H9 (cell line): ENCODE data around the gene MFSD2B. TPM values are rescaled to one million over a fixed set of nuclear protein-coding genes. Genes with fewer than 3 reads are reported as not detected.
"Not testable (repeated sequence)": the region's sequence is repeated elsewhere in the genome, so short reads cannot be mapped to it uniquely, and the experiment has no call there.

ENCODE experiments used
- DNase-seq: peaks from one replicate; pipeline ENCODE4 v3.0.0-alpha.2; 2017
- H2AFZ ChIP-seq: one replicate; pipeline ENCODE4 v1.6.1; 2013; ENCODE audit warnings: mild to moderate bottlenecking, low read length, control low read depth, moderate library complexity
- H2AK5ac ChIP-seq: 2 replicates; pipeline ENCODE4 v1.6.1; 2013; ENCODE audit warnings: low read length, control low read depth, mixed read lengths; ENCODE audit not compliant: insufficient read length
- H2BK120ac ChIP-seq: one replicate; pipeline ENCODE4 v1.6.1; 2013; ENCODE audit warnings: low read depth, mild to moderate bottlenecking, low read length, control low read depth, inconsistent platforms; ENCODE audit not compliant: poor library complexity, severe bottlenecking
- H2BK12ac ChIP-seq: 2 replicates; pipeline ENCODE4 v1.6.1; 2013; ENCODE audit warnings: low read length, control low read depth, mixed read lengths, low read depth; ENCODE audit not compliant: insufficient read length
- H2BK15ac ChIP-seq: 2 replicates; pipeline ENCODE4 v1.6.1; 2013; ENCODE audit warnings: low read depth, low read length, control low read depth
- H2BK20ac ChIP-seq: one replicate; pipeline ENCODE4 v1.6.1; 2013; ENCODE audit warnings: low read depth, mild to moderate bottlenecking, low read length, control low read depth, inconsistent platforms; ENCODE audit not compliant: poor library complexity, severe bottlenecking
- H2BK5ac ChIP-seq: 2 replicates; pipeline ENCODE4 v1.6.1; 2013; ENCODE audit warnings: low read length, control low read depth, mixed read lengths; ENCODE audit not compliant: insufficient read length
- H3K14ac ChIP-seq: 2 replicates; pipeline ENCODE4 v1.6.1; 2013; ENCODE audit warnings: low read length, control low read depth; ENCODE audit not compliant: insufficient read depth
- H3K18ac ChIP-seq: 2 replicates; pipeline ENCODE4 v1.6.1; 2013; ENCODE audit warnings: low read depth, mild to moderate bottlenecking, mixed read lengths, low read length, control low read depth; ENCODE audit not compliant: insufficient read length
- H3K23ac ChIP-seq: 2 replicates; pipeline ENCODE4 v1.6.1; 2013; ENCODE audit warnings: low read length, control low read depth, mixed read lengths, low read depth; ENCODE audit not compliant: insufficient read length
- H3K23me2 ChIP-seq: 2 replicates; pipeline ENCODE4 v1.6.1; 2013; ENCODE audit warnings: low read depth, mild to moderate bottlenecking, mixed read lengths, low read length, control low read depth; ENCODE audit not compliant: insufficient read length, poor library complexity, severe bottlenecking
- H3K27ac ChIP-seq: 2 replicates; pipeline ENCODE4 v1.5.1; 2013; ENCODE audit warnings: low read length, control low read depth, mixed read lengths, low read depth; ENCODE audit not compliant: insufficient read length
- H3K27me3 ChIP-seq: 2 replicates; pipeline ENCODE4 v1.6.1; 2013; ENCODE audit warnings: low read length, control low read depth, inconsistent platforms; ENCODE audit not compliant: insufficient read depth
- H3K4ac ChIP-seq: 2 replicates; pipeline ENCODE4 v1.6.1; 2013; ENCODE audit warnings: low read depth, mild to moderate bottlenecking, control low read depth, inconsistent platforms, low read length, moderate library complexity
- H3K4me1 ChIP-seq: 2 replicates; pipeline ENCODE4 v1.6.1; 2013; ENCODE audit warnings: low read length, control low read depth, inconsistent platforms; ENCODE audit not compliant: insufficient read depth
- H3K4me2 ChIP-seq: 2 replicates; pipeline ENCODE4 v1.6.1; 2013; ENCODE audit warnings: low read length, control low read depth, mixed read lengths; ENCODE audit not compliant: insufficient read length, insufficient read depth
- H3K56ac ChIP-seq: 2 replicates; pipeline ENCODE4 v1.6.1; 2013; ENCODE audit warnings: low read depth, mild to moderate bottlenecking, mixed read lengths, low read length, control low read depth; ENCODE audit not compliant: insufficient read length
- H3K79me1 ChIP-seq: 2 replicates; pipeline ENCODE4 v1.6.1; 2013; ENCODE audit warnings: low read depth, mild to moderate bottlenecking, moderate library complexity, low read length, control low read depth, inconsistent platforms; ENCODE audit not compliant: insufficient read depth, poor library complexity, severe bottlenecking
- H3K79me2 ChIP-seq: 2 replicates; pipeline ENCODE4 v1.6.1; 2013; ENCODE audit warnings: low read length, control low read depth, inconsistent platforms; ENCODE audit not compliant: insufficient read depth
- H3K9ac ChIP-seq: 2 replicates; pipeline ENCODE4 v1.6.1; 2013; ENCODE audit warnings: low read length, control low read depth, mixed read lengths; ENCODE audit not compliant: insufficient read length; ENCODE audit errors: extremely low read depth
- H3K9me3 ChIP-seq: one replicate; pipeline ENCODE4 v1.6.1; 2013; ENCODE audit warnings: low read depth, low read length, inconsistent platforms; ENCODE audit not compliant: control insufficient read depth
- H3T11ph ChIP-seq: one replicate; pipeline ENCODE4 v1.6.1; 2013; ENCODE audit warnings: mild to moderate bottlenecking, low read length, control low read depth, inconsistent platforms
- H4K20me1 ChIP-seq: one replicate; pipeline ENCODE4 v1.6.1; 2013; ENCODE audit not compliant: control insufficient read depth, insufficient read length, insufficient read depth
- H4K5ac ChIP-seq: 2 replicates; pipeline ENCODE4 v1.6.1; 2013; ENCODE audit warnings: low read depth, mild to moderate bottlenecking, mixed read lengths, low read length, control low read depth; ENCODE audit not compliant: insufficient read length
- H4K8ac ChIP-seq: replicated peaks from 2 replicates; pipeline ENCODE4 v1.6.1; 2013; ENCODE audit warnings: low read length, control low read depth, mixed read lengths, low read depth; ENCODE audit not compliant: insufficient read length
- H4K91ac ChIP-seq: 2 replicates; pipeline ENCODE4 v1.6.1; 2013; ENCODE audit warnings: low read depth, mild to moderate bottlenecking, moderate library complexity, mixed read lengths, low read length, control low read depth; ENCODE audit not compliant: insufficient read length
- H3K27ac Mint-ChIP-seq, 3 experiments: 2 replicates in 2 of 3; 3 replicates in 1 of 3; pipeline ENCODE4 v1.8.0; 2020 to 2021; ENCODE audit warnings: mixed read lengths in 3 of 3, mild to moderate bottlenecking in 1 of 3, moderate library complexity in 1 of 3
- H3K27me3 Mint-ChIP-seq: 2 replicates; pipeline ENCODE4 v1.8.0; 2021; ENCODE audit warnings: low read depth, mild to moderate bottlenecking, moderate library complexity, mixed read lengths
- H3K36me3 Mint-ChIP-seq, 3 experiments: 2 replicates in 2 of 3; 3 replicates in 1 of 3; pipeline ENCODE4 v1.8.0; 2020 to 2021; ENCODE audit warnings: low read depth in 3 of 3, mixed read lengths in 3 of 3; ENCODE audit not compliant: insufficient read depth in 1 of 3
- H3K4me1 Mint-ChIP-seq, 2 experiments: 2 replicates each; pipeline ENCODE4 v1.8.0; 2020; ENCODE audit warnings: mixed read lengths in 2 of 2
- H3K4me3 Mint-ChIP-seq, 2 experiments: 2 replicates in 1 of 2; 3 replicates in 1 of 2; pipeline ENCODE4 v1.8.0; 2020 to 2021; ENCODE audit warnings: mild to moderate bottlenecking in 2 of 2, mixed read lengths in 2 of 2, moderate library complexity in 1 of 2
- H3K9me3 Mint-ChIP-seq, 2 experiments: 2 replicates in 1 of 2; 3 replicates in 1 of 2; pipeline ENCODE4 v1.8.0; 2020; ENCODE audit warnings: mild to moderate bottlenecking in 2 of 2, mixed read lengths in 2 of 2, moderate library complexity in 1 of 2
- WGBS: extraction: QIAGEN DNeasy Blood & Tissue Kit; methylation state at CpG from one replicate; pipeline ENCODE4 v1.1.7; 2013; ENCODE audit warnings: missing lambda C conversion rate, low lambda C conversion rate, mixed read lengths; ENCODE audit not compliant: insufficient read length; ENCODE audit errors: extremely low coverage; 5-methylcytosine and 5-hydroxymethylcytosine counted together
- total RNA-seq: library from RNA; stranded (reverse); gene quantifications from 2 replicates; pipeline ENCODE4 v1.2.1, GENCODE V29; 2021
- TF ChIP-seq, protein P1 (sequence below): fragments of 200-600 bp; sonication (generic); conservative IDR thresholded peaks from 3 replicates; pipeline ENCODE4 v1.8.0; 2021; ENCODE audit warnings: antibody characterized with exemption, mild to moderate bottlenecking

Gene MFSD2B
- total RNA-seq, 1 experiment from 2014 or later, result 1.3 TPM

DNA sequence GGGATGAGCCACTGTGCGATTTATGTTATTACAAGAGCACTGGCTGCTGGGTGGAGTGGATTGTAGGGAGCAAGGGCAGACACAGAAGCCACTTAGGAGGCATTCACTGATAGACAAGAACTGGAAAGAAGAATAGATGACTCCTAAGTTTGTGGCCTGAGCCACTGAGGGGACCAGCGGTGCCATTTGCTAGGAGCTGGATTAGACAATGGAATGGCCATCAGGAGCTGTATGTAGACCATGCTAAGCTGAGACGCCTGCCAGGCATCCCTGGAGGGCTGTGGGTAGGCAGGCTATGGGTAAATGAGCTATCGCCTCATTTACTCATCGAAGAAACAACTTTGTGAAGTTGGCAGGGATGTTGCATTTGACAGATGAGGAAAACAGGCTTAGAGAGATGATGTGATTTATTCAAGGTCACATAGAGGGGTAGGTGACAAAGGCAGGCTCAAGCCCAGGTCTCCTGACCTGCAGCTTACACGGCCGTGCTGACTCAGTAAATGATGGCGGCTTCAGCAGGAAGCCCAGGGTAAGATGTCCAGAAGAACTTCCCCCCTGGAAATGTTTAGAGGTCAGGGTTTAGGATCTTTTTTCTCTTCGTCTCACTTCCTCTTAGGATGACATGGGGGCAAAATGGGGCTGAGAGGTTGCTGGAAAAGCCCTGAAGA, 2.8 kb downstream of the MFSD2B start:
- TF ChIP-seq, protein P1, sequence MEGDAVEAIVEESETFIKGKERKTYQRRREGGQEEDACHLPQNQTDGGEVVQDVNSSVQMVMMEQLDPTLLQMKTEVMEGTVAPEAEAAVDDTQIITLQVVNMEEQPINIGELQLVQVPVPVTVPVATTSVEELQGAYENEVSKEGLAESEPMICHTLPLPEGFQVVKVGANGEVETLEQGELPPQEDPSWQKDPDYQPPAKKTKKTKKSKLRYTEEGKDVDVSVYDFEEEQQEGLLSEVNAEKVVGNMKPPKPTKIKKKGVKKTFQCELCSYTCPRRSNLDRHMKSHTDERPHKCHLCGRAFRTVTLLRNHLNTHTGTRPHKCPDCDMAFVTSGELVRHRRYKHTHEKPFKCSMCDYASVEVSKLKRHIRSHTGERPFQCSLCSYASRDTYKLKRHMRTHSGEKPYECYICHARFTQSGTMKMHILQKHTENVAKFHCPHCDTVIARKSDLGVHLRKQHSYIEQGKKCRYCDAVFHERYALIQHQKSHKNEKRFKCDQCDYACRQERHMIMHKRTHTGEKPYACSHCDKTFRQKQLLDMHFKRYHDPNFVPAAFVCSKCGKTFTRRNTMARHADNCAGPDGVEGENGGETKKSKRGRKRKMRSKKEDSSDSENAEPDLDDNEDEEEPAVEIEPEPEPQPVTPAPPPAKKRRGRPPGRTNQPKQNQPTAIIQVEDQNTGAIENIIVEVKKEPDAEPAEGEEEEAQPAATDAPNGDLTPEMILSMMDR, result no peak
- Histone ChIP-seq H3T11ph (no peak overlapping the region), H3K79me2 (no peaks in the 10 kb centered on the region), H4K91ac (no peak overlapping the region), H2BK15ac (no peak overlapping the region), H3K27me3 (no peaks in the 10 kb centered on the region; the same call in 1 of the 2 replicates), H3K23me2 (peaks cover 2% of the 10 kb centered on the region), H3K4ac (no peak overlapping the region), H3K27ac (no peak overlapping the region), H3K9ac (no peak overlapping the region), H3K4me2 (no peak overlapping the region), H3K18ac (no peak overlapping the region), H3K23ac (no peak overlapping the region), H3K9me3 (no peaks in the 10 kb centered on the region), H2AK5ac (no peak overlapping the region), H3K79me1 (no peaks in the 10 kb centered on the region), H2BK12ac (no peak overlapping the region), H3K4me1 (no peaks in the 10 kb centered on the region; the same call in 1 of the 2 replicates), H3K56ac (no peak overlapping the region), H2BK20ac (no peak overlapping the region), H4K20me1 (no peaks in the 10 kb centered on the region), H4K8ac (no peak overlapping the region), H3K14ac (no peak overlapping the region), H2BK120ac (no peak overlapping the region), H2BK5ac (no peak overlapping the region), H2AFZ (no peak overlapping the region), H4K5ac (no peak overlapping the region)
- no CpG with 5 or more reads among the region's 9 CpGs for WGBS
- H3K36me3 Mint-ChIP-seq, result no peaks in the 10 kb centered on the region; a peak in 1 of 7 replicates
- H3K4me1 Mint-ChIP-seq, result peaks cover 26 to 27% of the 10 kb centered on the region in 2 experiments
- H3K27me3 Mint-ChIP-seq, result peaks cover 15% of the 10 kb centered on the region
- no peak overlapping the region; a peak in 1 of 7 replicates for H3K27ac Mint-ChIP-seq
- no peak overlapping the region for H3K4me3 Mint-ChIP-seq
- no peak for DNase-seq
- H3K9me3 Mint-ChIP-seq, result no peaks in the 10 kb centered on the region

DNA sequence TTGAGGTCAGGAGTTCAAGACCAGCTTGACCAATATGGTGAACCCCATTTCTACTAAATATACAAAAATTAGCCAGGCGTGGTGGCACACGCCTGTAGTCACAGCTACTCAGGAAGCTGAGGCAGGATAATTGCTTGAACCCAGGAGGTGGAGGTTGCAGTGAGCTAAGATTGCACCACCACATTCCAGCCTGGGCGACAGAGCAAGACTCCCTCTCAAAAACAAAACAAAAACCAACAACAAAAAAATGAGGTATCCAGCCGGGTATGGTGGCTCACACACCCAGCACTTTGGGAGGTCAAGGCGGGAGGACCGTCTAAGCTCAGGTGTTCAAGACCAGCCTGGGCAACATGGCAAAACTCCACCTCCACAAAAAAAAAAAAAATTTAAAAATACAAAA, 5.0 kb downstream of the MFSD2B start:
- not testable (repeated sequence) for H2BK20ac ChIP-seq, H3K9me3 Mint-ChIP-seq, H4K8ac ChIP-seq, H3K4me1 ChIP-seq, H2BK120ac ChIP-seq, H3K9ac ChIP-seq, H3K23ac ChIP-seq, H3K79me2 ChIP-seq, H3K4me2 ChIP-seq, H3K27ac ChIP-seq, H2BK5ac ChIP-seq, H3K56ac ChIP-seq, H3K27ac Mint-ChIP-seq, H3K27me3 ChIP-seq, H3K27me3 Mint-ChIP-seq, H3K14ac ChIP-seq, H4K5ac ChIP-seq, H3K9me3 ChIP-seq, H3K4me3 Mint-ChIP-seq, H2BK12ac ChIP-seq, H2BK15ac ChIP-seq, H3K18ac ChIP-seq, H3K79me1 ChIP-seq, H2AK5ac ChIP-seq, H3K36me3 Mint-ChIP-seq, H2AFZ ChIP-seq, H4K20me1 ChIP-seq, H3K4ac ChIP-seq, H3K23me2 ChIP-seq, DNase-seq, H4K91ac ChIP-seq, H3T11ph ChIP-seq
- H3K4me1 Mint-ChIP-seq, result peaks cover 19 to 22% of the 10 kb centered on the region in 2 experiments
- WGBS, result no CpG with 5 or more reads among the region's 6 CpGs
